GM12878 (cell line): ENCODE results near the gene PREB. TPM values are rescaled to one million over a fixed set of nuclear protein-coding genes. Genes with fewer than 3 reads are reported as not detected.

Experiments used
- ATAC-seq: fragments of 200-7000 bp; cut with Tn5 transposase; 3 replicates; pipeline ENCODE4 v1.9.1; 2020; ENCODE audit warnings: mild to moderate bottlenecking, moderate library complexity
- BruUV-seq: library from RNA; stranded (reverse); fragments of 400-500 nt; replicated peaks from 2 replicates; lab custom pipeline; 2021; lab: Mats Ljungman, UMichigan
- CTCF ChIA-PET: fragments of 300-600 bp; sonication (Branson Sonifier 250); formaldehyde crosslinking; extraction: SDS; loops from one replicate; lab custom pipeline; 2021; ENCODE audit warnings: inconsistent platforms; lab: Yijun Ruan, JAX
- POLR2A ChIA-PET: fragments of 350-600 bp; formaldehyde crosslinking; extraction: SDS; loops from one replicate; lab custom pipeline; 2021; ENCODE audit warnings: inconsistent platforms; lab: Charles Lee
- RAD21 ChIA-PET: fragments of 300-600 bp; sonication (Branson Sonifier 250); formaldehyde crosslinking; loops from one replicate; lab custom pipeline; 2023; ENCODE audit warnings: antibody characterized with exemption; ENCODE audit not compliant: unreplicated experiment; lab: Charles Lee
- SMC1A ChIA-PET: fragments of 300-600 bp; sonication (Branson Sonifier 250); formaldehyde crosslinking; loops from one replicate; lab custom pipeline; 2023; ENCODE audit not compliant: unreplicated experiment, uncharacterized antibody; lab: Charles Lee
- DNase-seq: peaks from one replicate; pipeline ENCODE4 v3.0.0-alpha.2; 2011; ENCODE audit warnings: low read depth, low spot score
- FAIRE-seq: peaks from 3 replicates; lab custom pipeline; 2011; peaks lifted over from hg19 to GRCh38; lab: Jason Lieb, UNC
- H2AFZ ChIP-seq: 2 replicates; pipeline ENCODE4 v1.6.0; 2011; ENCODE audit warnings: low read depth, low read length, control low read depth; ENCODE audit not compliant: control insufficient read depth
- H3K27ac ChIP-seq: 2 replicates; pipeline ENCODE4 v1.5.1; 2011; ENCODE audit warnings: control low read depth; ENCODE audit not compliant: control insufficient read depth, insufficient read depth
- H3K27me3 ChIP-seq, 2 experiments: replicated peaks in 1 of 2; 2 replicates each; pipeline versions ENCODE4 v1.6.0 to v1.6.1; 2011; ENCODE audit warnings: low read length in 1 of 2; ENCODE audit not compliant: control insufficient read depth in 2 of 2, insufficient read depth in 2 of 2
- H3K36me3 ChIP-seq, 2 experiments: 2 replicates each; pipeline ENCODE4 v1.5.1; 2011; ENCODE audit warnings: low read length in 1 of 2; ENCODE audit not compliant: control insufficient read depth in 2 of 2, insufficient read depth in 2 of 2
- H3K4me1 ChIP-seq: 2 replicates; pipeline ENCODE4 v1.6.1; 2011; ENCODE audit warnings: mild to moderate bottlenecking, low read length, moderate library complexity, mixed read lengths; ENCODE audit not compliant: control insufficient read depth, insufficient read depth
- H3K4me2 ChIP-seq: 2 replicates; pipeline ENCODE4 v1.6.0; 2011; ENCODE audit warnings: control low read depth; ENCODE audit not compliant: control insufficient read depth, insufficient read depth
- H3K4me3 ChIP-seq: fragments of 200-600 bp; sonication (generic); 2 replicates; pipeline ENCODE4 v1.5.1; 2016
- H3K79me2 ChIP-seq: 2 replicates; pipeline ENCODE4 v1.6.0; 2011; ENCODE audit warnings: low read length; ENCODE audit not compliant: control insufficient read depth, insufficient read depth
- H3K9ac ChIP-seq: 2 replicates; pipeline ENCODE4 v1.8.0; 2011; ENCODE audit warnings: low read length, control low read depth, mixed read lengths; ENCODE audit not compliant: control insufficient read depth, insufficient read depth
- H3K9me3 ChIP-seq: replicated peaks from 3 replicates; pipeline ENCODE4 v1.5.1; 2011; ENCODE audit warnings: mild to moderate bottlenecking, low read length; ENCODE audit not compliant: control insufficient read depth, insufficient read depth
- H4K20me1 ChIP-seq: 2 replicates; pipeline ENCODE4 v1.6.0; 2011; ENCODE audit not compliant: control insufficient read depth, insufficient read depth
- ATF3 ChIP-seq: IDR thresholded peaks from 2 replicates; pipeline ENCODE4 v1.6.1; 2011; ENCODE audit warnings: low read depth, mild to moderate bottlenecking, low read length, moderate library complexity, borderline replicate concordance; ENCODE audit errors: extremely low read depth
- CREM ChIP-seq: IDR thresholded peaks from 2 replicates; pipeline ENCODE4 v1.6.1; 2014; ENCODE audit warnings: antibody characterized with exemption, low read depth
- IKZF1 ChIP-seq: fragments of 450-650 bp; conservative IDR thresholded peaks from 2 replicates; pipeline ENCODE4 v1.6.1; 2017; ENCODE audit warnings: antibody characterized with exemption, mild to moderate bottlenecking
- KAT2A ChIP-seq: conservative IDR thresholded peaks from 2 replicates; pipeline ENCODE4 v1.6.1; 2011; ENCODE audit warnings: low read depth, low read length; ENCODE audit not compliant: control insufficient read depth
- MTA2 ChIP-seq: fragments of 450-650 bp; IDR thresholded peaks from 2 replicates; pipeline ENCODE4 v1.6.1; 2016; ENCODE audit warnings: low read depth, mild to moderate bottlenecking, moderate library complexity
- NBN ChIP-seq: fragments of 450-650 bp; IDR thresholded peaks from 2 replicates; pipeline ENCODE4 v1.6.1; 2016
- NKRF ChIP-seq: fragments of 450-650 bp; conservative IDR thresholded peaks from 2 replicates; pipeline ENCODE4 v1.6.1; 2017; ENCODE audit warnings: mild to moderate bottlenecking, moderate library complexity
- PAX8 ChIP-seq: fragments of 450-650 bp; IDR thresholded peaks from 2 replicates; pipeline ENCODE4 v1.6.1; 2017; ENCODE audit warnings: mild to moderate bottlenecking, moderate library complexity
- POLR2A ChIP-seq: IDR thresholded peaks from 2 replicates; pipeline ENCODE4 v1.6.1; 2011; ENCODE audit warnings: low read depth, mild to moderate bottlenecking, low read length
- RB1 ChIP-seq: fragments of 450-650 bp; formaldehyde crosslinking; IDR thresholded peaks from 2 replicates; pipeline ENCODE4 v1.6.1; 2017; ENCODE audit warnings: mild to moderate bottlenecking, borderline replicate concordance
- RFX5 ChIP-seq: IDR thresholded peaks from 2 replicates; pipeline ENCODE4 v1.6.1; 2011; ENCODE audit warnings: low read depth, low read length, improper control_type of control experiment
- SMARCA5 ChIP-seq: fragments of 450-650 bp; IDR thresholded peaks from 2 replicates; pipeline ENCODE4 v1.6.1; 2017; ENCODE audit warnings: mild to moderate bottlenecking
- SREBF1 ChIP-seq: IDR thresholded peaks from 2 replicates; pipeline ENCODE4 v1.6.1; 2012; ENCODE audit warnings: mild to moderate bottlenecking, low read length
- STAT3 ChIP-seq: IDR thresholded peaks from 2 replicates; pipeline ENCODE4 v1.6.1; 2011; ENCODE audit warnings: low read depth, low read length, improper control_type of control experiment
- YY1 ChIP-seq: IDR thresholded peaks from 2 replicates; pipeline ENCODE4 v1.6.1; 2011; ENCODE audit warnings: low read depth, mild to moderate bottlenecking, low read length
- ZBTB33 ChIP-seq: fragments of 450-650 bp; IDR thresholded peaks from 2 replicates; pipeline ENCODE4 v1.6.1; 2017; ENCODE audit warnings: mild to moderate bottlenecking
- ZNF207 ChIP-seq: fragments of 450-650 bp; IDR thresholded peaks from 2 replicates; pipeline ENCODE4 v1.6.1; 2014; ENCODE audit warnings: antibody characterized with exemption, mild to moderate bottlenecking, borderline replicate concordance
- ZNF217 ChIP-seq: fragments of 450-650 bp; IDR thresholded peaks from 2 replicates; pipeline ENCODE4 v1.6.1; 2017; ENCODE audit warnings: antibody characterized with exemption, mild to moderate bottlenecking
- ZSCAN29 ChIP-seq: fragments of 450-650 bp; IDR thresholded peaks from 2 replicates; pipeline ENCODE4 v1.6.1; 2017; ENCODE audit warnings: mild to moderate bottlenecking, moderate library complexity
- WGBS: methylation state at CpG from one replicate; pipeline ENCODE4 v1.1.6; 2016; ENCODE audit warnings: low lambda C conversion rate; ENCODE audit not compliant: insufficient replicate concordance, insufficient coverage; ENCODE audit errors: missing lambda C conversion rate; 5-methylcytosine and 5-hydroxymethylcytosine counted together
- in situ Hi-C: fragments of 300-500 bp; cut with MboI; formaldehyde crosslinking; loops from 9 replicates; pipeline ENCODE4 v1.14.3; 2018; ENCODE audit warnings: mixed read lengths
- intact Hi-C: fragments of 100-400 bp; cut with micrococcal nuclease; formaldehyde crosslinking; loops from one replicate; pipeline ENCODE4 v1.14.2; 2022; ENCODE audit not compliant: unreplicated experiment
- polyA plus RNA-seq, 11 experiments: library from polyadenylated mRNA; depleted of rRNA in 4 of 11; unstranded in 6 of 11; stranded (reverse) in 5 of 11; fragments of >200 nt; fragmentation: Nextera tagmentation in 4 of 11; fragmentation: Illumina TruSeq in 1 of 11; extraction: Ambion mirVana in 4 of 11; extraction: Trizol in 1 of 11; gene quantifications; 1 replicate in 1 of 11; 2 replicates in 10 of 11; pipeline versions ENCODE4 v1.2.1 to v1.2.3, GENCODE V29; 2011 to 2016; ENCODE audit warnings: inconsistent platforms in 2 of 11, missing spikeins in 2 of 11, low read depth in 1 of 11
- total RNA-seq, 4 experiments: library from RNA; depleted of rRNA in 3 of 4; stranded (reverse); fragments of >200 nt in 3 of 4; fragmentation: Illumina TruSeq in 1 of 4; extraction: Trizol in 1 of 4; gene quantifications; 2 replicates each; pipeline versions ENCODE4 v1.2.1 to v1.2.3, GENCODE V29; 2013 to 2021
- TF ChIP-seq, protein P1 (sequence below): fragments of 450-650 bp; IDR thresholded peaks from 2 replicates; pipeline ENCODE4 v1.6.1; 2016; ENCODE audit warnings: mild to moderate bottlenecking

Gene PREB
- total and polyA plus RNA-seq, 10 of the 15 experiments (the other 5 are each of a cell fraction or from before 2014, with no cell fraction given): 26.3 to 101 (median 52.7) TPM

GRCh38 chr2:27121906-27122305 is 12.5 kb downstream of the PREB start:
- FAIRE-seq: no peak
- ChIA-PET RAD21 (no interaction called here), POLR2A (no interaction called here), CTCF (interaction anchor here (1.1 kb wide), 1 partner anchor 22 kb away, joined by 3 read pairs; no protein-coding TSS in a partner anchor), SMC1A (no interaction called here)
- 59% methylated on average over 2 of the region's 2 CpGs for WGBS
- Histone ChIP-seq H3K36me3 (no peaks in the 10 kb centered on the region), H2AFZ (no peak overlapping the region), H4K20me1 (no peaks in the 10 kb centered on the region), H3K27me3 (peaks cover 7 to 8% of the 10 kb centered on the region in 2 experiments), H3K9ac (no peak overlapping the region), H3K9me3 (no peaks in the 10 kb centered on the region), H3K79me2 (no peaks in the 10 kb centered on the region), H3K27ac (no peak overlapping the region), H3K4me1 (peaks cover 5% of the 10 kb centered on the region; the same call in 1 of the 2 replicates), H3K4me2 (no peak overlapping the region), H3K4me3 (no peak overlapping the region)
- no peak for ATAC-seq
- in situ Hi-C loops (no loop called here), intact Hi-C loops (no loop called here)
- DNase-seq: no peak
- no TSS peak for BruUV-seq
- TF ChIP-seq PAX8 (no peak), ATF3 (no peak), MTA2 (no peak), CREM (no peak), ZNF217 (no peak), NKRF (no peak), STAT3 (no peak), NBN (no peak), ZBTB33 (no peak), KAT2A (no peak), ZSCAN29 (no peak), POLR2A (no peak), IKZF1 (no peak), RFX5 (no peak), YY1 (no peak), SMARCA5 (no peak), SREBF1 (no peak), RB1 (no peak), ZNF207 (no peak)
- TF ChIP-seq, protein P1, sequence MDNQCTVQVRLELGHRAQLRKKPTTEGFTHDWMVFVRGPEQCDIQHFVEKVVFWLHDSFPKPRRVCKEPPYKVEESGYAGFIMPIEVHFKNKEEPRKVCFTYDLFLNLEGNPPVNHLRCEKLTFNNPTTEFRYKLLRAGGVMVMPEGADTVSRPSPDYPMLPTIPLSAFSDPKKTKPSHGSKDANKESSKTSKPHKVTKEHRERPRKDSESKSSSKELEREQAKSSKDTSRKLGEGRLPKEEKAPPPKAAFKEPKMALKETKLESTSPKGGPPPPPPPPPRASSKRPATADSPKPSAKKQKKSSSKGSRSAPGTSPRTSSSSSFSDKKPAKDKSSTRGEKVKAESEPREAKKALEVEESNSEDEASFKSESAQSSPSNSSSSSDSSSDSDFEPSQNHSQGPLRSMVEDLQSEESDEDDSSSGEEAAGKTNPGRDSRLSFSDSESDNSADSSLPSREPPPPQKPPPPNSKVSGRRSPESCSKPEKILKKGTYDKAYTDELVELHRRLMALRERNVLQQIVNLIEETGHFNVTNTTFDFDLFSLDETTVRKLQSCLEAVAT: no peak
